Right renal cortex interstitium (tissue), 3 donors: ENCODE measurements around the gene TRMO. TPM values are rescaled to one million over a fixed set of nuclear protein-coding genes. Genes with fewer than 3 reads are reported as not detected.

Experiments
- DNase-seq, 3 donors: peaks; one replicate each; pipeline ENCODE4 v3.0.0-alpha.2; 2013; ENCODE audit warnings: low read depth in 3 of 3, low spot score in 2 of 3
- polyA plus RNA-seq, 3 donors: library from polyadenylated mRNA; unstranded; fragments of 120-200 nt; gene quantifications; one replicate each; pipeline ENCODE4 v1.2.1, GENCODE V29; 2013; ENCODE audit not compliant: insufficient read length in 3 of 3

TRMO gene
- polyA plus RNA-seq, 3 donors = 21.5 to 24.7 (median 22.6) TPM

DNA sequence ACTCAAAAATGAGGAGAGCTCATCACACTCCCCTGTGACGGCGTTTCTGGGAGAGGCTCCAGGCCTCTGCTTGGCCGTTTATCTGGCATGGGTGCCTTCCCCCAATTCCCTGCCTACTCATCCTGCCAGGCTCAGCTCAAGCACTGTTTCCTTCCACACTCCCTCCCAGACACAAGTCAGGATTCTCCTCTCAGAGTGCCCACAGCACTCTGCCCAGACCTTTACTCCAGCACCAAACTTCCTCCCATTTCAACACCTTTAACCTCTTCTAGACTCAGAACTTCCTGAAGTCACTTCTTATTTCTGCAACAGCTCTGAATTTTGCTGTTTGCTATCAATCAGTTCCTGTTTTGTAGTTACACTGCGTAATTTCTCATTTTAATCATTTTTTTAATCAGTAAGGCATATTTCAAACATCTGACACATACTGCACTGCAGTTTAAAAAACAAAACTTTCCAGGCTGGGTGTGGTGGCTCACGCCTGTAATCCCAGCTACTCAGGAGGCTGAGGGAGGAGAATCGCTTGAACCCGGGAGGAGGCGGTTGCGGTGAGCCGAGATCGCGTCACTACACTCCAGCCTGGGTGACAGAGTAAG is 16.0 kb downstream of the TRMO start:
- no peak for DNase-seq

DNA sequence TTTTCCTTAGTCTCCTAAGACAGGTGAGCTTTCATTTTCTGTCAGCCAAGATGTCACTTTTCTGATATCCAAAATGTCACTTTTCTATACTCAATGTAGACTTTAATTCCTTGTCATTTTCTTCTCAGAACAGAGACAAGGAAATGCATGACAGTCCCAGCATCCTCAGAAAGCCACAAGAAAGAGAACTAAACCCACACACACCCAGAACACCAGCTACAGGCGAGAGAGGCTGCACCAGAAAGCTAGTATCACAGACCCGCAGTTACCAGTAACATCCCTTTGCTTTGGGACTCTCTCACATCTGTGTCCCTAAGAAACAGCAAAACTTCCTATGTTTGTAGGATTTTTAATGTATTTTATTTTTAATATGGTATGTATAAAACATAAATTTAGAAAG is 17.1 kb downstream of the TRMO start:
- DNase-seq = no peak

DNA sequence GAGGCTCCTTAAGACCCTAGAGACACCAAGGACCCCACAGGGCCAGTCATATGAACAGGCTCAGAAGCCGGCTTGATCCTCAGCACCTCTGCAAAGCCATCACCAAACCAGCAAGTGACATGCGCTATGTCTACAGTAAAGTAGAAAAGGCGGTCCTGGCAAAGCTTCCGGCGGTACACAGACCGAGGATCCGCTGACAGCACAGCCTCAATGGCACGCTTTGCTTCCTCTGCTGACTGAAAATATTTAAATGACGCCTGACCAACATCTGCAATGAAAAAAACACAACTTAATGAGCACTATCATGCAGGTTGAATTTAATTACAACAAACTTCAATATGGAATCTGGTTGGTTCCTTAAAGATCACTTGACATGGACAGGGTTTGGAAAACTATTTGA is 17.6 kb downstream of the TRMO start:
- DNase-seq = no peak

DNA sequence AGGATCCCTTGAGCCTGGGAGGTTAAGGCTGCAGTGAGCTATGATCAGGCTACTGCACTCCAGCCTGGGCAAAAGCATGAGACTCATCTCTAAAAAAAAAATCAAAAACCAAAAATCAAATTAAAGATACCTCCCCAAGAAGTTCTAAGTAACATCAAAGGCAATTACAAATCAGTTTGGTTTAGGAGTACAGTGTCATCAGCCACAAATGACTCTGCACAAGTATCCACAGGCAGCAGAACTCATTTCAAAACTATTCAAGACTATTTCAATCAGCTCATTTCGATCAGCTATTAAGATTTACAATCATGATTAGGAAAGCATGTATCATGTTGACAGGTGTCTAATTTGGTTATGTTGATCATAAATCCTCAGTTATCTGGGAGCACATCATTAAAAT is 19.1 kb downstream of the TRMO start:
- DNase-seq = no peak

DNA sequence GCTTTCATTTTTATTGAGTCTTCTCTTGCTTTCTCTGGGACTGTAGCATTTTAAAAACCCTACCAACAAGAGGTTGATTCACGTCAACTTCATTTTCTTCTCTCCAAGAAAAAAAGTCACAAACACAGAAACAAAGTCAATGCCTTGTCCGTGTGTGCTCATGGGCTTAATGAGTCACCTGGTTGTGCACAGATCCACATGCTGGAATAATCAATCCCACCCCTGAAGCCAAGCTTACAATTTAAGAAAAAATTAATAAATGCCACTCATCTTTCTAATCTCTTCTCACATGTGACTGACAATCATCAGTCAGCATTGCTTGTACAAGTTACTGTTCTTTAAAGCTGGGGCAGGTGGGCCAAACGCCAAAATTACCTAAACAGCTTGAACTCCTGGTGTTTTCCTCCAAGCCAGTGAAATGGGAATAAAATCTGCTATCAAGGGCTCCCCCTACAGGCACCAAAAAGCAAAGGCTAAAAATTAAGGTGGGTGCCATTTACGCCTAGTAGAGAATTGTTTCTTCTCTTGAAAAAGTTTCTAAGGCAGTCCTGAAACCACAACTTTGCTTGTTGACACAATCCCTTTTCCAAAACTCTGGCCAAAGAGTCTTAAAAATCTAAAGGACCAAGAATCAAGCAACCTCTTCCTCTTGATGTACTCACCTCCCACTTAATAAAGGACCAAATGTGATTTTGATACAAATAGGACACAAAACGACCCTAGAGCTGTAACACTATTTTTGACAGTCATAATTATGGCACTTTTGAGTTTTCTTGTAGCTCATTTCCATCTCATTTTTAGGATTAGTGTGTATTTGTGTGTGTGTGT is 21.3 kb downstream of the TRMO start:
- no peak for DNase-seq

DNA sequence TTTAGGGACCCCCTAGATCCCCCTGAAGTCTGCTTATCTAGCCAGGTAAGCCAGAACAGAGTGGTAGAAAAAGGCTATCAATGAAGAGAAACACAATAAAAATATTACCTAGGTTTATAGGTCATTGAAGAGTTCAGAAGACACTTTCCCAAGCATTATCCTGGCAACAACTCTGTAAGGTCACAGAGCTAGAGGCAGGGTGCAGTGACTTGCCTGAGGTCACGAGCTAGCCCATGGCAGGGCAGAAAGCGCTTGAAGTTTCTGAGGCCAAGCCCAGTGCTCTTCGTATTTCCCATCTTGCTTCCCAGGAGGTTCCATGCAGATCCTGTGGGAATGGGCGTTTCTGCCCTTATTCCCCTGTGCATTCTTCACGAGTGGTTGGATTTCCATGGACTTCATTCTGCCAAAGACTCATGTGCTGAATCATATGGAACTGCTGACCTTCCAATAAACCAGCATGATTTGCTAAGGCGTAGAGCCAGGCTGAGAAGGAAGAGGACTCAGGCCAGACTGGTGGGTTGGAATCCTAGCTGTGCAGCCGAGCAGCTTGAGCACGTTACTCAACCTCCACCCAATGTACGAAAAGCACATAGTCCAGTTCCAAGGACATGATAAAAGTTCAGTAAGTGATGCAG is 22.1 kb downstream of the TRMO start:
- no peak for DNase-seq

DNA sequence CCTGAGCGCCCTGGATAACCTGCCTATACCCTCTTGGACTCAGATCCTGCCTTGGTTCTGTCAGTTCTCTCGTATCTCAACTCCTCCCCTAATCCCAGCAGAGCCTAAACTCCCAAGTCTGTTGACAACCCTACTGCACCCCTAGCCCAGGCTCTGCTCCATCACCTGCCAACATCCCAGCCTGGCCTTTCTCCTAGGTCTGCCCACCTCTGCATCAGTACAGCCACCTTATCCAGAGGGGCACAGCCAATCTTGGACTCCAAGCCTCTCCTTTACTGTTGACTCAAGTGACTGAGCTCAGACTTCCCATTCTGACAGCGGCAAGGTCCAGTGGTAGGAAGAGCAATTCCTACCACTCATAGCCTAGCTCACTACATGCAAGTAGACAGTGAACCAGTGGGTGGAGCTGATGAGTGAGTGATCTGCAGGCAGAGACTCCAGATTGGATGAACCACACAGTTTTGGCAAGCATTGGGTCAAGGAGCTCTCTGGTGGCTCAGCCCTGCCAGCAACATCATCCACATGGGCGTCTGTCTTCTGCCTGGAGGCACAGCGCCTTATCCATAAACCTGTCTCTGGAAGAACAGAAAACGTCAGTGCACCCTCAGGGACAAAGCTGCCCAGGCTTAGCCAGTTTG is 26.5 kb downstream of the TRMO start:
- no peak for DNase-seq

DNA sequence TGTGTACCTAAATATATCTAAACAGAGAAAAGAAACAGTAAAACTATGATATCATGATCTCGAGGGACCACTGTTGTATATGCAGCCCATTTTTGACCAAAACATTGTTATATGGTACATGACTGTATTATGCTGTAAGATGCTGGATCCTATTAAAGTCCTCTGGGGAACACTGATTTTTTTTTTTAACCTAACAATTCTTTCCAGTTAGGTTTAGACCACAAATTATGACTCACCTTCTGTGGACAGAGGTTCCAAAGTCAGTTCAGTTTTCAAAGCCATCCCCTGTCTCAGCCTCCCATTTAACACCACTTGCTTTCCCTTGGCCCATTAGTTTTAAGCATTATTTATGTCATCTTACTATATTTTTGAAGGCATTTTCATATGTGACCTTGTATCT is 27.1 kb downstream of the TRMO start:
- DNase-seq = no peak

DNA sequence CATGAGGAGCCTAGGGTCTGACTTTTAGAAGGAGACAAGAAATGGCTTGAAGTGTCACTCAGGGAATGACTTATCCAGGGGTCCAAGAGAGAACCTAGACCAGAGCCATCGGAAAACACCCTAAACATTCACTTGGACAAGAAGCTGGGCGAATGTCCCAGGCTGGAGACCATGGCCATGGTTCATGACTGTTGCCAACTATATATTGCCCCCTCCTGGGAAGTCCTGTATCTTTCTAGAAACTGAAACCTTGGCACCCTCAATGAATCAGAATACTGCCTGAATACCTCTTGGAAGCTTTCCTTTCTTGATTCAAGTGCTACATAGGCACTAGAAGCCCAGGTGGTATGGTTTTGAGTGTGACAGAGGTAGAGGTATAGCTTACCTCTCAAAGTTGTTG is 29.9 kb downstream of the TRMO start:
- no peak for DNase-seq

DNA sequence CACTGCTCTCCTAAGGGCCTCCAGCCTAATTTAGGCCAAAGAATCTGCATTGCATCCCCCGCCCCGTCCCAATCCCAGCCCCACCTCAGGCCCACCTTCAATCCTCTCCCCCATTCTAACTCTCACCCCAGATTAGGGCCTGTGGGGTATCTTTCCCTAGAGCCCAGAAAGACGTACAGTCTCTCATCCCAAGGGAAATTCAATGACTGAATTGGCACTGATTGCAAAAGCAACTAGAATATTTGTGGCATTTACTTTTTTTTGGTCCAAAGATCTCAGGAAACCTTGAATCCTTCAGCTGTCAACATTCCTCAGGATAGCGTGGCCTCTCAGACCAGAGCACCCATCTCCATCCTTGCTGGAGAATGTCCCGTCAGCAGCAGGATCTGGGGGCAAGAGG is 30.6 kb downstream of the TRMO start:
- no peak for DNase-seq

DNA sequence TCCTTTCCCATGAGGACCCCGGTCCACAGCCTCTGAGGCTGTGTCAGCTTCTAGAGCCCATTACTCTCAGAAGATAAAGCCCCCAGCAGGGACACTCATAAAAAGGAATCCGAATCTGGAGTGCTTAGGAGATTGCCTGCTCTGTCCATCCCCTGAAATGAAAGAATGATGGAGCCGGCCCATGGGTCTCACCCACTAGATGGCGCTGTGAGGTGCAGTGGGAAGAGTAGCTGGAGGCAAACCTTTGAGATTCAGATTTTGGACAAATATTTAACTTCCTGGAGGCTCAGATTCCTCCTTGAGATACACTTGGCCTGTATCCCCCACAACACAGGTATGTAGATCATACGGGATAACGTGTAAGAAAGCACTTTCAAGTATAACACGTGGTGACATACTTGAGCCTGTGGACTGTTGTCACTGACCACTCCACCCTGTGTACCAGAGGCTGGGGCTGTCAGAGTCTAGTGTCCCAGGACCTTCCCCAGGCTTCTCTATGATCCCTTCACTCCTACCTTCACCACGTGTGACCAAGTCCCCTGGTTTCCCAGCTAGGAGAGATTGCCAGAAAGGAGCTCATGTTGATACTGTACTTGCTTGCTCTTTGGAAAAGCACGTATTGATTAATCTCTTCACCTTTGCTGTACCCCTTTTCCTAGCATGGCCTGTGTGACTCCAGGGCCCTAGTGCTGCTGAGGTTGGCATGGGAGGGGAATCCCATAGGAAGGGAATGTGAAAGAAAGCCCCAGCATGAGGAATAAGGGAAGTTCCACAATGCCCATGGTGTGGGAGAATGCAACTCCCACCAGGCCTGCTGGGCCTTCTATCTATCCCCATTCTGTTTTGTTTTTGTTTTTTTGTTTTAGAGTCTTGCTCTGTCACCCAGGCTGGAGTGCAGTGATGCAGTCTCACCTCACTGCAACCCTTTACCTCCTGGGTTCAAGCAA is 32.1 kb downstream of the TRMO start:
- DNase-seq = no peak

DNA sequence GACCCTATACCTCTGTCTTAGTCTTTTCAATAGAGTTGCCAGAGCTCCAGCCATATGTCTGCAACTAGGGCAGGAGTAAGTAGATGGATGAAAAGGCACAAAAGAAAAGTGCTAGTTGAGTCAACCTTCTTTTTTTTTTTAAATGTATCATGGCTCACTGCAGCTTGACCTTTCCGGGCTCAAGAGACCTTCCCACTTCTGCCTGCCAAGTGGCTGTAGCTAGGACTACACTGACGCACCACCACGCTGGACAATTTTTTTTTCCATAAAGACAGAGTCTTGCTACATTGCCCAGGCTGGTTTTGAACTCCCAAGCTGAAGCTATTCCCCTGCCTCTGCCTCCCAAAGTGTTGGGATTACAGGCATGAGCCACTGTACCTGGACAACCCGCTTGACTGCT is 42.0 kb downstream of the TRMO start:
- DNase-seq = no peak

DNA sequence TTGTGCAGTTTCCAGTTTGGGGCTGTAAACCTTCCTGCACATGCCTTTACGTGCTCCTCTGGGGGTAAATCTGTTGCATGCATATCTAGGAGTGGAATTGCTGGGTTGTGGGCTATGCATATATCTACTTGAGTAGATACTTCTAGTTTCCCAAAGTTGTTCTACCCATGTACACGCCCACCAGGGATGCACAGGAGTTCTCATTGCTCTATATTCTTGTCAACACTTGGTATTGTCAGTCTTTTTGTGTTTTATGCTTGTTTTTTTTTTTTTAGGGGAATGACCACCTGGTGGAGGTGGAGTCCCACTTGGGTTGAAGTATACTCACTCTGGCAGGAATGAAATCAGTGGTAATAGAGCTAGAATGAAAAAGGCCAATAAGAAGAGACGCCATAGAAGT is 46.2 kb downstream of the TRMO start:
- no peak for DNase-seq

DNA sequence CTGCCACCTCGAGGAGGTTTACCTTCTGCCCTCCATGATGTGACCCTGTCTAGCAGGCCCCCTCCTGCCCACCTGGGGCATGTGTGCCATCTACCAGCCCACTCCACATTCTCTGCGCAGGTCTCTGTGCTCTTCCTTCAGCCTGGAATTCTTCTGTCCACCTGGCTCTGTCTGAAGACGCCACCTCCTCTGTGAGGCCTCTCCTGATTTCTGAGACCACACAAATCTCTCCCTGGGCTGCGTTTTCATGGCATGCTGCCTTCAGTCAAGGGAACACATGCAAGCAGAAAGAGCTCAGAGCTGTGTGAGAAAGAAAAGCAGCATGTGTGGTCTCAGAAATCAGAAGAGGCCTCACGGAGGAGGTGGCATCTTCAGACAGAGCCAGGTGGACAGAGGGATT is 47.2 kb downstream of the TRMO start:
- no peak for DNase-seq

DNA sequence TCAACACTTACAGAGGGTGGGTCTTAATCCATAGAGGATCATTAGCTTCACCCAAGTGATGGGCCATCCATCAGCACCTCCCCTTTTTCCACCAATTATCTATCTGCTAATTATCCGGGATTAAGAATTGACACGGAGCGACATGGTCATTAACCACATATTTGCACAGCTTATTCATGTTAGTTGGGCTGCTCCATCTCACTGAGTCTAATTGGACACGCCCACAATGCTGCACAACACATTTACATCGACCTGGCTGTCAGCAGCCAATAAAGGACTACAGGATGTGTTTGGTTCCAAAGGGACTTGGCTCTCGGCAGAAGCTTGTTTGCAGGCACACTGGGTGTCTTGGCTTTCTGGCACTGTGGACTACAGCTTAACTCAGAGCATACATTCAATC is 47.7 kb downstream of the TRMO start:
- DNase-seq = no peak

DNA sequence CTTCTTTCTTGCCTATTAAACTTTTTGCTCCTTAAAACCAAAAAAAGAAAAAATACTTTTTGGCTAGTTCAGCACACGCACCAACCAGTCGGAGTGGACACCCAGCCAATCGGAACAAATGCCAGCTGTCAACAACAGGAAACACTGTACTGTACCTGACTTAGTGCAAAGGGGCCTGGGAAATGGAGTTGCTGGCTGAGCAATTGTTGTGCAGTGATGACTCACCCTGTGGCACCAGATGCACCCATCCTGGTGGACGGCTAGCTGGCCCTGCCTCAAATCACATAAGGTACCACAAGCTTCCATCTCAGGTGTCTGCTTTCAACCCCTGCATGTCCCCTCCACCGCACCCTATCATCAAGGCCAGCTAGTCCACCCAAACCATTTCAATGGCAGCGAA is 48.4 kb downstream of the TRMO start:
- no peak for DNase-seq

DNA sequence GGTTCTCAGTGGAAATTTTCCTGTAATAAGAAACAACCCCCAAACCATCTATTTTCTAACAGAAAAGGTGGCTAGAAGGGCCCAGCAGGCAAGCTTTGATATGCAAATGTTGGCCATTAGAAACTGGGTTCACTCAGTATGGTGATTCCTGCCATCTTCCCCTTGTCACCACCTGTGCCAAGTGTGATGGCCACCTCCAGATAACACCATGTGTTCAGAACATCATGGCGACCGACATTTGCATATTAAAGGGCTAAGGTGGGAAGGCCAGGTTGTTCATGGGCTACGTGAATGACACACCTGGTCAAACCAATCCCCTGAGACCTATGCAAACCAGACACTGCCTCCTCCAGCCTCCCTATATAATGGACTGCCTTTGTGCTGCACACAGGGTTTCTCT is 48.9 kb downstream of the TRMO start:
- no peak for DNase-seq

DNA sequence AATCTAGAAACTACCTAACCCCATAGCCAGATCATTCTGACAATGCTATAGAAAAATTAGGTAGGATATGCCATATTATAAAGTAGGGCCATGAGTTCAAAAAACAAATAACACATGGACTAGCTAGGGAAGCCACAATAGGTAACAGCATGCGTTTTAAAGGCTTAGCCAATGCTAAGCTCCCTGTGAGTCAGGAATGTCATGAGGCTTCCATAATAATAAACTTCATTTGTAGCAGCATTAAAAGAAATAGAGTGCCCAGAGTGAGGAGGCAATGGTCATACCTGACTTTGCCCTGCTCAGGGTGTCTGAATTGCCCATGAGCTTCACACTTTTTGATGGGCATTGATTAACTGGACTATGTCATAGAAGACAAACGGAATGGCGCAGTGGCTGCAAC is 53.4 kb downstream of the TRMO start:
- DNase-seq = no peak

DNA sequence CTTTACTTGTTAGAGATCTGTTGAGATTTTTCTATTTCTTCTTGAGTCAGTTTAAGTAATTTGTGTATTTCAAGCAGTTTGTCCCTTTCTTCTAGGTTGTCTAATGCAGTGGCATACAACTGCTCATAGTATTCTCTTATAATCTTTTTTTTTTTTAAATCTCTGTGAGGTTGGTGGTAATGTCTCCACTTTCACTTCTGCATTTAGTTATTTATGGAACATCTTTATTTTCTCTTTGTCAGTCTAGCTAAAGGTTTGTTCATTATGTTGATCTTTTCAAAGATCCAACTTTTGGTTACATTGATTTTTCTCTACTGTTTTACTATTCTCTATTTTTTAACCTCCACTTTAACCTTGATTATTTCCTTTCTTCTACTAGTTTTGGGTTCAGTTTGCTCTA is 55.5 kb downstream of the TRMO start:
- DNase-seq = no peak

DNA sequence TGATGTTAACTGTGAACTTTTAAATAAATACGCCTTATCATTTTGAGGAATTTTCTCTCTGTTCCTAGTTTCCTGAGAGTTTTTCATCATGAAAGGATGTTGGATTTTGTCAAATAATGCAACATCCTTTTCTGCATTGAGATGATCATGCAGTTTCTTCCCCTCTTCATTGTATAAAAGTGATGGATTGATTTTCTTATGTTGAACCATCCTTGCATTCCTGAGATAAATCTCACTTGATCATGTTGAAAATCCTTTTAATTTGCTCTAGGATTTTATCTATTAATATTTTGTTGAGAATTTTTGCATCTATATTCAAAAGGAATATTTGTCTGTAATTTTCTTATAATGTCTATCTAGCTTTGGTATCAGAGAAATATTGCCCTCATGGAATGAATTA is 56.0 kb downstream of the TRMO start:
- no peak for DNase-seq

DNA sequence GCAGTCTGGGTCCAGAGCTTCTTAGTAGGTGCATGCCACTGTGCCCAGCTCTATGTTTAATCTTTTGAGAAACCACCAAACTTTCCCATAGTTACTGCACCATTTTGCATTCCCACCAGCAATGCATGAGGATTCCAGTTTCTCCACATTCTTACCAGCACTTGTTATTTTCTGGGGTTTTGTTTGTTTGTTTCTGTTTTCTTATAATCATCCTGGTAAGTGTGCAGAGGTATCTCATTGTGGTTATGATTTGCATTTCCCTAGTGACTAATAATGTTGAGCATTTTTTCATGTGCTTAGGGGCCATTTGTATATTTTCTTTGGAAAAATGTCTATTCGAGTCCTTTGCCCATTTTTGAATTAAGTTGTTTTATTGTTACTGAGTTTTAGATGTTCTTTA is 57.9 kb downstream of the TRMO start:
- DNase-seq = no peak
